Measurements from ENCODE around the gene LONP2. TPM values are rescaled to one million over a fixed set of nuclear protein-coding genes. Genes with fewer than 3 reads are reported as not detected.
A peak's percentile ranks its signal among the peaks of the same experiment; 100 is the strongest.

The LONP2 gene
- total and polyA plus RNA-seq, 10 of the 15 experiments (the other 5 are each of a cell fraction or from before 2014, with no cell fraction given): 8.3 to 48.0 (median 34.8) TPM

DNA sequence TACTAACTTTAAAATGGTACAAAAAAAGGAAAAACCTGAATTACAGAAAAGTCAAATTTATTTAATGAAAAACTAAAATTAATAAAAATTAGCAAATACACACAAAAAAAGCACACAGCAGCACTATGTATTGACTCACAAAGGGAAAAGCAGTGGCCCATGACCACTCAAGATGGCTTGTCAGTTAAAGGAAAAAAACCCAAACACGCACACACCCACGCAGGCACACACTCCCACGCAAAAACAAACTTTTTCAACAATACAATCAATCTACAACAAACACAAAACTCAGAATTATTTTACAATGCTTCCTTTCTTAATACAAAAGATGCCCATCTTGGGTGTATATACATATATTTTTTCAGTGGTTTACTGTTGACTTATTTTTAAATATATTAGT is 116.9 kb downstream of the LONP2 start (continued):
- TF ChIP-seq, protein P1, sequence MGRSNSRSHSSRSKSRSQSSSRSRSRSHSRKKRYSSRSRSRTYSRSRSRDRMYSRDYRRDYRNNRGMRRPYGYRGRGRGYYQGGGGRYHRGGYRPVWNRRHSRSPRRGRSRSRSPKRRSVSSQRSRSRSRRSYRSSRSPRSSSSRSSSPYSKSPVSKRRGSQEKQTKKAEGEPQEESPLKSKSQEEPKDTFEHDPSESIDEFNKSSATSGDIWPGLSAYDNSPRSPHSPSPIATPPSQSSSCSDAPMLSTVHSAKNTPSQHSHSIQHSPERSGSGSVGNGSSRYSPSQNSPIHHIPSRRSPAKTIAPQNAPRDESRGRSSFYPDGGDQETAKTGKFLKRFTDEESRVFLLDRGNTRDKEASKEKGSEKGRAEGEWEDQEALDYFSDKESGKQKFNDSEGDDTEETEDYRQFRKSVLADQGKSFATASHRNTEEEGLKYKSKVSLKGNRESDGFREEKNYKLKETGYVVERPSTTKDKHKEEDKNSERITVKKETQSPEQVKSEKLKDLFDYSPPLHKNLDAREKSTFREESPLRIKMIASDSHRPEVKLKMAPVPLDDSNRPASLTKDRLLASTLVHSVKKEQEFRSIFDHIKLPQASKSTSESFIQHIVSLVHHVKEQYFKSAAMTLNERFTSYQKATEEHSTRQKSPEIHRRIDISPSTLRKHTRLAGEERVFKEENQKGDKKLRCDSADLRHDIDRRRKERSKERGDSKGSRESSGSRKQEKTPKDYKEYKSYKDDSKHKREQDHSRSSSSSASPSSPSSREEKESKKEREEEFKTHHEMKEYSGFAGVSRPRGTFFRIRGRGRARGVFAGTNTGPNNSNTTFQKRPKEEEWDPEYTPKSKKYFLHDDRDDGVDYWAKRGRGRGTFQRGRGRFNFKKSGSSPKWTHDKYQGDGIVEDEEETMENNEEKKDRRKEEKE (IDR thresholded peaks at IDR 0.05): no peak
- TF ChIP-seq, protein P2, sequence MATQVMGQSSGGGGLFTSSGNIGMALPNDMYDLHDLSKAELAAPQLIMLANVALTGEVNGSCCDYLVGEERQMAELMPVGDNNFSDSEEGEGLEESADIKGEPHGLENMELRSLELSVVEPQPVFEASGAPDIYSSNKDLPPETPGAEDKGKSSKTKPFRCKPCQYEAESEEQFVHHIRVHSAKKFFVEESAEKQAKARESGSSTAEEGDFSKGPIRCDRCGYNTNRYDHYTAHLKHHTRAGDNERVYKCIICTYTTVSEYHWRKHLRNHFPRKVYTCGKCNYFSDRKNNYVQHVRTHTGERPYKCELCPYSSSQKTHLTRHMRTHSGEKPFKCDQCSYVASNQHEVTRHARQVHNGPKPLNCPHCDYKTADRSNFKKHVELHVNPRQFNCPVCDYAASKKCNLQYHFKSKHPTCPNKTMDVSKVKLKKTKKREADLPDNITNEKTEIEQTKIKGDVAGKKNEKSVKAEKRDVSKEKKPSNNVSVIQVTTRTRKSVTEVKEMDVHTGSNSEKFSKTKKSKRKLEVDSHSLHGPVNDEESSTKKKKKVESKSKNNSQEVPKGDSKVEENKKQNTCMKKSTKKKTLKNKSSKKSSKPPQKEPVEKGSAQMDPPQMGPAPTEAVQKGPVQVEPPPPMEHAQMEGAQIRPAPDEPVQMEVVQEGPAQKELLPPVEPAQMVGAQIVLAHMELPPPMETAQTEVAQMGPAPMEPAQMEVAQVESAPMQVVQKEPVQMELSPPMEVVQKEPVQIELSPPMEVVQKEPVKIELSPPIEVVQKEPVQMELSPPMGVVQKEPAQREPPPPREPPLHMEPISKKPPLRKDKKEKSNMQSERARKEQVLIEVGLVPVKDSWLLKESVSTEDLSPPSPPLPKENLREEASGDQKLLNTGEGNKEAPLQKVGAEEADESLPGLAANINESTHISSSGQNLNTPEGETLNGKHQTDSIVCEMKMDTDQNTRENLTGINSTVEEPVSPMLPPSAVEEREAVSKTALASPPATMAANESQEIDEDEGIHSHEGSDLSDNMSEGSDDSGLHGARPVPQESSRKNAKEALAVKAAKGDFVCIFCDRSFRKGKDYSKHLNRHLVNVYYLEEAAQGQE (IDR thresholded peaks at IDR 0.05; ENCODE audit: low read depth, low read length): no peak
- TF ChIP-seq MYC (IDR thresholded peaks at IDR 0.05; ENCODE audit: insufficient read depth, insufficient read length, insufficient replicate concordance, low read length, severe bottlenecking) (no peak), YY1 (IDR thresholded peaks at IDR 0.05; ENCODE audit: low read depth, low read length) (peak; percentile 74), SMC3 (IDR thresholded peaks at IDR 0.05; ENCODE audit: borderline replicate concordance, low read length) (no peak), BACH1 (IDR thresholded peaks at IDR 0.05; ENCODE audit: borderline replicate concordance) (no peak), CBFB (IDR thresholded peaks at IDR 0.05; ENCODE audit: low read depth) (no peak), POU2F2 (IDR thresholded peaks at IDR 0.05; ENCODE audit: borderline replicate concordance, low read depth, low read length) (peak; percentile 40; the same call in 1 of the 3 replicates), SRF (IDR thresholded peaks at IDR 0.05; ENCODE audit: low read depth in 2 of 2, low read length in 2 of 2) (no peak), HDAC6 (IDR thresholded peaks at IDR 0.05; ENCODE audit: unreplicated experiment) (no peak), ZNF217 (IDR thresholded peaks at IDR 0.05) (no peak), BCL11A (IDR thresholded peaks at IDR 0.05; ENCODE audit: low read depth, low read length) (peak; percentile 78; the same call in 1 of the 2 replicates), CREM (IDR thresholded peaks at IDR 0.05; ENCODE audit: low read depth) (peak; percentile 59; the same call in 1 of the 2 replicates), EP300 (IDR thresholded peaks at IDR 0.05; ENCODE audit: borderline replicate concordance in 1 of 2, control insufficient read depth in 1 of 2, low read depth in 2 of 2, low read length in 2 of 2) (peak; percentile 61 to 69; a peak in 2 of 4 replicates)
- TF ChIP-seq, protein P3, sequence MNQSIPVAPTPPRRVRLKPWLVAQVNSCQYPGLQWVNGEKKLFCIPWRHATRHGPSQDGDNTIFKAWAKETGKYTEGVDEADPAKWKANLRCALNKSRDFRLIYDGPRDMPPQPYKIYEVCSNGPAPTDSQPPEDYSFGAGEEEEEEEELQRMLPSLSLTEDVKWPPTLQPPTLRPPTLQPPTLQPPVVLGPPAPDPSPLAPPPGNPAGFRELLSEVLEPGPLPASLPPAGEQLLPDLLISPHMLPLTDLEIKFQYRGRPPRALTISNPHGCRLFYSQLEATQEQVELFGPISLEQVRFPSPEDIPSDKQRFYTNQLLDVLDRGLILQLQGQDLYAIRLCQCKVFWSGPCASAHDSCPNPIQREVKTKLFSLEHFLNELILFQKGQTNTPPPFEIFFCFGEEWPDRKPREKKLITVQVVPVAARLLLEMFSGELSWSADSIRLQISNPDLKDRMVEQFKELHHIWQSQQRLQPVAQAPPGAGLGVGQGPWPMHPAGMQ (IDR thresholded peaks at IDR 0.05; ENCODE audit: borderline replicate concordance): no peak
- TF ChIP-seq, protein P4, sequence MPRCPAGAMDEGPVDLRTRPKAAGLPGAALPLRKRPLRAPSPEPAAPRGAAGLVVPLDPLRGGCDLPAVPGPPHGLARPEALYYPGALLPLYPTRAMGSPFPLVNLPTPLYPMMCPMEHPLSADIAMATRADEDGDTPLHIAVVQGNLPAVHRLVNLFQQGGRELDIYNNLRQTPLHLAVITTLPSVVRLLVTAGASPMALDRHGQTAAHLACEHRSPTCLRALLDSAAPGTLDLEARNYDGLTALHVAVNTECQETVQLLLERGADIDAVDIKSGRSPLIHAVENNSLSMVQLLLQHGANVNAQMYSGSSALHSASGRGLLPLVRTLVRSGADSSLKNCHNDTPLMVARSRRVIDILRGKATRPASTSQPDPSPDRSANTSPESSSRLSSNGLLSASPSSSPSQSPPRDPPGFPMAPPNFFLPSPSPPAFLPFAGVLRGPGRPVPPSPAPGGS (IDR thresholded peaks at IDR 0.05; ENCODE audit: borderline replicate concordance, insufficient read depth, low read depth, low read length, poor library complexity, severe bottlenecking): no peak
- TF ChIP-seq, protein P5, sequence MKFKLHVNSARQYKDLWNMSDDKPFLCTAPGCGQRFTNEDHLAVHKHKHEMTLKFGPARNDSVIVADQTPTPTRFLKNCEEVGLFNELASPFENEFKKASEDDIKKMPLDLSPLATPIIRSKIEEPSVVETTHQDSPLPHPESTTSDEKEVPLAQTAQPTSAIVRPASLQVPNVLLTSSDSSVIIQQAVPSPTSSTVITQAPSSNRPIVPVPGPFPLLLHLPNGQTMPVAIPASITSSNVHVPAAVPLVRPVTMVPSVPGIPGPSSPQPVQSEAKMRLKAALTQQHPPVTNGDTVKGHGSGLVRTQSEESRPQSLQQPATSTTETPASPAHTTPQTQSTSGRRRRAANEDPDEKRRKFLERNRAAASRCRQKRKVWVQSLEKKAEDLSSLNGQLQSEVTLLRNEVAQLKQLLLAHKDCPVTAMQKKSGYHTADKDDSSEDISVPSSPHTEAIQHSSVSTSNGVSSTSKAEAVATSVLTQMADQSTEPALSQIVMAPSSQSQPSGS (IDR thresholded peaks at IDR 0.05; ENCODE audit: low read length): peak; percentile 43; the same call in 1 of the 2 replicates
- TF ChIP-seq, protein P6, sequence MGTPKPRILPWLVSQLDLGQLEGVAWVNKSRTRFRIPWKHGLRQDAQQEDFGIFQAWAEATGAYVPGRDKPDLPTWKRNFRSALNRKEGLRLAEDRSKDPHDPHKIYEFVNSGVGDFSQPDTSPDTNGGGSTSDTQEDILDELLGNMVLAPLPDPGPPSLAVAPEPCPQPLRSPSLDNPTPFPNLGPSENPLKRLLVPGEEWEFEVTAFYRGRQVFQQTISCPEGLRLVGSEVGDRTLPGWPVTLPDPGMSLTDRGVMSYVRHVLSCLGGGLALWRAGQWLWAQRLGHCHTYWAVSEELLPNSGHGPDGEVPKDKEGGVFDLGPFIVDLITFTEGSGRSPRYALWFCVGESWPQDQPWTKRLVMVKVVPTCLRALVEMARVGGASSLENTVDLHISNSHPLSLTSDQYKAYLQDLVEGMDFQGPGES (IDR thresholded peaks at IDR 0.05): no peak
